Common myeloid progenitor, CD34-positive (primary cell): ENCODE results near the gene DNAH3.

ENCODE experiments used
- CTCF ChIA-PET: fragments of 350-600 bp; sonication (Branson Sonifier 250); formaldehyde crosslinking; loops from one replicate; lab custom pipeline; 2021; ENCODE audit warnings: antibody characterized with exemption; lab: Charles Lee
- POLR2A ChIA-PET: fragments of 350-600 bp; sonication (Branson Sonifier 250); formaldehyde crosslinking; loops from one replicate; lab custom pipeline; 2021; ENCODE audit warnings: antibody characterized with exemption; lab: Charles Lee
- DNase-seq, 3 donors: peaks; one replicate each; pipeline versions ENCODE4 v3.0.0 to v3.0.0-alpha.2; 2013
- H3K27ac ChIP-seq, 2 experiments: 1 replicate in 1 of 2; 2 replicates in 1 of 2; pipeline ENCODE4 v1.7.0; 2013; ENCODE audit warnings: inconsistent platforms in 2 of 2, low read length in 2 of 2, mild to moderate bottlenecking in 2 of 2, low read depth in 1 of 2, moderate library complexity in 1 of 2; ENCODE audit not compliant: severe bottlenecking in 2 of 2, insufficient read depth in 1 of 2, poor library complexity in 1 of 2
- H3K27me3 ChIP-seq, 5 experiments: replicated peaks in 2 of 5; 1 replicate in 3 of 5; 2 replicates in 2 of 5; pipeline versions ENCODE4 v1.6.1 to v1.7.0; 2013; ENCODE audit warnings: low read length in 4 of 5, mild to moderate bottlenecking in 2 of 5, moderate library complexity in 2 of 5, inconsistent platforms in 1 of 5; ENCODE audit not compliant: insufficient read depth in 5 of 5, control insufficient read depth in 4 of 5
- H3K36me3 ChIP-seq, 4 experiments: 1 replicate in 2 of 4; 2 replicates in 2 of 4; pipeline versions ENCODE4 v1.6.1 to v1.7.0; 2013; ENCODE audit warnings: low read length in 3 of 4, control low read depth in 1 of 4, mild to moderate bottlenecking in 1 of 4; ENCODE audit not compliant: control insufficient read depth in 4 of 4, insufficient read depth in 4 of 4
- H3K4me1 ChIP-seq, 4 experiments: 1 replicate in 3 of 4; 2 replicates in 1 of 4; pipeline versions ENCODE4 v1.6.1 to v1.7.1; 2013; ENCODE audit warnings: low read length in 3 of 4, mild to moderate bottlenecking in 3 of 4, control low read depth in 1 of 4, inconsistent platforms in 1 of 4, moderate library complexity in 1 of 4; ENCODE audit not compliant: control insufficient read depth in 4 of 4, insufficient read depth in 4 of 4; ENCODE audit errors: control extremely low read depth in 1 of 4
- H3K4me3 ChIP-seq, 7 experiments: 1 replicate in 4 of 7; 2 replicates in 3 of 7; pipeline versions ENCODE4 v1.5.1 to v1.7.0; 2013; ENCODE audit warnings: mild to moderate bottlenecking in 7 of 7, low read length in 6 of 7, moderate library complexity in 6 of 7, inconsistent platforms in 2 of 7, low read depth in 2 of 7, control low read depth in 1 of 7; ENCODE audit not compliant: insufficient read depth in 4 of 7, control insufficient read depth in 1 of 7; ENCODE audit errors: extremely low read depth in 1 of 7
- H3K9me3 ChIP-seq, 5 experiments: 1 replicate in 4 of 5; 2 replicates in 1 of 5; pipeline versions ENCODE4 v1.6.1 to v1.7.1; 2013; ENCODE audit warnings: low read length in 4 of 5, mild to moderate bottlenecking in 2 of 5, inconsistent platforms in 1 of 5, low read depth in 1 of 5, moderate library complexity in 1 of 5; ENCODE audit not compliant: control insufficient read depth in 4 of 5, insufficient read depth in 2 of 5; ENCODE audit errors: control extremely low read depth in 1 of 5
- WGBS: methylation state at CpG from one replicate; pipeline ENCODE4 v1.1.5; 2013; ENCODE audit not compliant: insufficient coverage; 5-methylcytosine and 5-hydroxymethylcytosine counted together

Gene DNAH3

GRCh38 chr16:21081329-21081728 is 69.3 kb downstream of the DNAH3 start:
- 98% methylated on average over 6 of the region's 8 CpGs for WGBS
- Histone ChIP-seq H3K4me1 (peaks cover 0 to 3% (median 0%) of the 10 kb centered on the region in 4 experiments), H3K27me3 (no peaks in the 10 kb centered on the region), H3K9me3 (no peaks in the 10 kb centered on the region), H3K36me3 (no peaks in the 10 kb centered on the region), H3K27ac (no peak overlapping the region), H3K4me3 (no peak overlapping the region)
- DNase-seq, result no peak
- ChIA-PET POLR2A (interaction anchor here (0.7 kb wide), 1 partner anchor 400 kb away, joined by 3 read pairs; no protein-coding TSS in a partner anchor), CTCF (interaction anchor here (1.2 to 8.5 kb wide), 3 partner anchors 9 to 231 kb away, joined by 3 to 119 read pairs (median 12); no protein-coding TSS in a partner anchor)

- no peaks in the 10 kb centered on the region for H3K27me3 ChIP-seq
- ChIA-PET CTCF (interaction anchor here (1.0 to 1.3 kb wide), 3 partner anchors 11 to 301 kb away, joined by 3 read pairs; no protein-coding TSS in a partner anchor), POLR2A (no interaction called here)
- no peak overlapping the region for H3K4me3 ChIP-seq
- H3K27ac ChIP-seq, result no peak overlapping the region
- H3K4me1 ChIP-seq, result peaks cover 0 to 1% (median 0%) of the 10 kb centered on the region in 4 experiments
- H3K9me3 ChIP-seq, result no peaks in the 10 kb centered on the region
- no peaks in the 10 kb centered on the region for H3K36me3 ChIP-seq
- DNase-seq, result no peak
Measured at GRCh38 chr16:21078563-21078962, 72.1 kb downstream of the DNAH3 start.

GRCh38 chr16:21076186-21076883 is 74.3 kb downstream of the DNAH3 start:
- Histone ChIP-seq H3K4me1 (no peaks in the 10 kb centered on the region), H3K27ac (no peak overlapping the region), H3K36me3 (no peaks in the 10 kb centered on the region), H3K27me3 (no peaks in the 10 kb centered on the region), H3K9me3 (no peaks in the 10 kb centered on the region), H3K4me3 (no peak overlapping the region)
- no peak for DNase-seq
- WGBS, result 100% methylated on average over 3 of the region's 3 CpGs
- ChIA-PET POLR2A (interaction anchor here (0.6 kb wide), 1 partner anchor 48 kb away, joined by 4 read pairs; no protein-coding TSS in a partner anchor), CTCF (interaction anchor here (1.9 kb wide), 1 partner anchor 226 kb away, joined by 8 read pairs; no protein-coding TSS in a partner anchor)

GRCh38 chr16:21075252-21075651 is 75.4 kb downstream of the DNAH3 start:
- no peaks in the 10 kb centered on the region for H3K4me1 ChIP-seq
- no peaks in the 10 kb centered on the region for H3K9me3 ChIP-seq
- no peaks in the 10 kb centered on the region for H3K36me3 ChIP-seq
- DNase-seq, result no peak
- H3K4me3 ChIP-seq, result no peak overlapping the region
- H3K27me3 ChIP-seq, result no peaks in the 10 kb centered on the region
- no peak overlapping the region for H3K27ac ChIP-seq
- POLR2A ChIA-PET, result no interaction called here
- CTCF ChIA-PET, result interaction anchor here (1.4 to 1.9 kb wide), 2 partner anchors 9 to 225 kb away, joined by 5 to 8 read pairs; no protein-coding TSS in a partner anchor
- 94% methylated on average over 7 of the region's 7 CpGs for WGBS

- ChIA-PET CTCF (interaction anchor here (0.8 to 2.1 kb wide), 3 partner anchors 10 to 224 kb away, joined by 3 to 12 read pairs (median 3); no protein-coding TSS in a partner anchor), POLR2A (no interaction called here)
- Histone ChIP-seq H3K27ac (no peak overlapping the region), H3K9me3 (no peaks in the 10 kb centered on the region), H3K4me1 (no peaks in the 10 kb centered on the region), H3K27me3 (no peaks in the 10 kb centered on the region), H3K4me3 (no peak overlapping the region), H3K36me3 (no peaks in the 10 kb centered on the region)
- WGBS, result no CpG with 5 or more reads among the region's 1 CpG
- no peak for DNase-seq
Measured at GRCh38 chr16:21072976-21073375, 77.7 kb downstream of the DNAH3 start.

- Histone ChIP-seq H3K27me3 (no peaks in the 10 kb centered on the region), H3K9me3 (no peaks in the 10 kb centered on the region), H3K4me3 (no peak overlapping the region), H3K27ac (no peak overlapping the region), H3K36me3 (no peaks in the 10 kb centered on the region), H3K4me1 (no peaks in the 10 kb centered on the region)
- no peak for DNase-seq
- no CpG with 5 or more reads among the region's 4 CpGs for WGBS
- ChIA-PET POLR2A (no interaction called here), CTCF (interaction anchor here (2.1 kb wide), 1 partner anchor 11 kb away, joined by 12 read pairs; no protein-coding TSS in a partner anchor)
Measured at GRCh38 chr16:21071741-21072140, 78.9 kb downstream of the DNAH3 start.

GRCh38 chr16:21070564-21070963 is 80.1 kb downstream of the DNAH3 start:
- Histone ChIP-seq H3K4me3 (no peak overlapping the region), H3K27ac (no peak overlapping the region), H3K9me3 (no peaks in the 10 kb centered on the region), H3K4me1 (no peaks in the 10 kb centered on the region), H3K36me3 (no peaks in the 10 kb centered on the region), H3K27me3 (no peaks in the 10 kb centered on the region)
- ChIA-PET POLR2A (no interaction called here), CTCF (no interaction called here)
- 100% methylated on average over 1 of the region's 4 CpGs for WGBS
- no peak for DNase-seq
